Neural cell (in vitro differentiated cells): ENCODE data around the gene CAMK1D.

Source experiments
- CTCF ChIP-seq: fragments of 450-650 bp; IDR thresholded peaks from 2 replicates; pipeline ENCODE4 v1.5.1; 2014; ENCODE audit warnings: antibody characterized with exemption, mild to moderate bottlenecking, moderate library complexity; ENCODE audit not compliant: poor library complexity, severe bottlenecking
- EP300 ChIP-seq: fragments of 450-650 bp; conservative IDR thresholded peaks from 2 replicates; pipeline ENCODE4 v1.6.1; 2014; ENCODE audit warnings: antibody characterized with exemption, mild to moderate bottlenecking, moderate library complexity; ENCODE audit not compliant: poor library complexity, severe bottlenecking
- EZH2 ChIP-seq: fragments of 200-600, 300-800 bp; shearing (Covaris generic), sonication (generic); IDR thresholded peaks from 2 replicates; pipeline ENCODE4 v1.6.1; 2014; ENCODE audit warnings: antibody characterized with exemption, low read length, borderline replicate concordance, mild to moderate bottlenecking; ENCODE audit not compliant: insufficient read depth, poor library complexity, severe bottlenecking
- MXI1 ChIP-seq: fragments of 450-650 bp; conservative IDR thresholded peaks from 2 replicates; pipeline ENCODE4 v1.6.1; 2014; ENCODE audit warnings: antibody characterized with exemption, mild to moderate bottlenecking; ENCODE audit not compliant: poor library complexity, severe bottlenecking
- POLR2AphosphoS5 ChIP-seq: IDR thresholded peaks from 2 replicates; pipeline ENCODE4 v1.6.1; 2012
- RAD21 ChIP-seq: fragments of 450-650 bp; conservative IDR thresholded peaks from 2 replicates; pipeline ENCODE4 v1.6.1; 2014; ENCODE audit warnings: antibody characterized with exemption, mild to moderate bottlenecking, moderate library complexity
- REST ChIP-seq: IDR thresholded peaks from 2 replicates; pipeline ENCODE4 v1.6.1; 2012; ENCODE audit warnings: borderline replicate concordance
- TAF1 ChIP-seq: IDR thresholded peaks from 2 replicates; pipeline ENCODE4 v1.6.1; 2012; ENCODE audit warnings: low read depth

- no peak for TF ChIP-seq CTCF
- TF ChIP-seq MXI1 = no peak
- no peak for TF ChIP-seq EZH2
- no peak for TF ChIP-seq POLR2AphosphoS5
- no peak for TF ChIP-seq REST
- TF ChIP-seq EP300 = no peak
- TF ChIP-seq RAD21 = no peak
- no peak for TF ChIP-seq TAF1
These were observed 419.1 kb downstream of the CAMK1D start for GRCh38 chr10:12768156-12769100.
